Measurements from ENCODE around the gene PRSS53.

PRSS53 gene

GRCh38 chr16:31064882-31065461 lies 23.8 kb downstream of the PRSS53 start:
- DNase-seq (no peak), ATAC-seq (no peak)
- Mint-ChIP-seq H3K4me1 (peaks cover 35% of the 10 kb centered on the region), H3K4me3 (peak overlapping the region; percentile 29), H3K36me3 (ENCODE audit: low read depth) (peaks cover 21% of the 10 kb centered on the region), H3K27me3 (no peaks in the 10 kb centered on the region), H3K27ac (no peak overlapping the region), H3K9me3 (no peaks in the 10 kb centered on the region)

- no peaks in the 10 kb centered on the region for H3K27me3 Mint-ChIP-seq
- H3K36me3 Mint-ChIP-seq (ENCODE audit: low read depth), result peaks cover 21% of the 10 kb centered on the region
- H3K4me3 Mint-ChIP-seq, result peak overlapping the region; percentile 29
- DNase-seq, result no peak
- H3K9me3 Mint-ChIP-seq, result no peaks in the 10 kb centered on the region
- no peak overlapping the region for H3K27ac Mint-ChIP-seq
- H3K4me1 Mint-ChIP-seq, result peaks cover 32% of the 10 kb centered on the region
- ATAC-seq, result peak; percentile 12
These were observed 24.7 kb downstream of the PRSS53 start for GRCh38 chr16:31063843-31064611.

GRCh38 chr16:31063495-31063842 lies 25.3 kb downstream of the PRSS53 start:
- H3K27ac Mint-ChIP-seq, result no peak overlapping the region
- H3K27me3 Mint-ChIP-seq, result no peaks in the 10 kb centered on the region
- no peak overlapping the region for H3K4me3 Mint-ChIP-seq
- DNase-seq, result no peak
- peaks cover 32% of the 10 kb centered on the region for H3K4me1 Mint-ChIP-seq
- H3K36me3 Mint-ChIP-seq (ENCODE audit: low read depth), result peaks cover 22% of the 10 kb centered on the region
- ATAC-seq, result no peak
- no peaks in the 10 kb centered on the region for H3K9me3 Mint-ChIP-seq

- Mint-ChIP-seq H3K4me1 (peaks cover 32% of the 10 kb centered on the region), H3K27ac (no peak overlapping the region), H3K9me3 (no peaks in the 10 kb centered on the region), H3K4me3 (no peak overlapping the region), H3K27me3 (no peaks in the 10 kb centered on the region), H3K36me3 (ENCODE audit: low read depth) (peaks cover 24% of the 10 kb centered on the region)
- no peak for DNase-seq
- ATAC-seq, result no peak
These were observed 26.8 kb downstream of the PRSS53 start for GRCh38 chr16:31061813-31062440.

- H3K4me1 Mint-ChIP-seq, result peaks cover 28% of the 10 kb centered on the region
- DNase-seq, result no peak
- no peaks in the 10 kb centered on the region for H3K27me3 Mint-ChIP-seq
- no peak overlapping the region for H3K4me3 Mint-ChIP-seq
- ATAC-seq, result no peak
- H3K27ac Mint-ChIP-seq, result no peak overlapping the region
- no peaks in the 10 kb centered on the region for H3K9me3 Mint-ChIP-seq
- peaks cover 24% of the 10 kb centered on the region for H3K36me3 Mint-ChIP-seq (ENCODE audit: low read depth)
These were observed 27.5 kb downstream of the PRSS53 start for GRCh38 chr16:31061126-31061812.

- H3K36me3 Mint-ChIP-seq (ENCODE audit: low read depth), result peaks cover 6% of the 10 kb centered on the region
- peaks cover 8% of the 10 kb centered on the region for H3K4me1 Mint-ChIP-seq
- H3K4me3 Mint-ChIP-seq, result no peak overlapping the region
- no peaks in the 10 kb centered on the region for H3K27me3 Mint-ChIP-seq
- no peak for DNase-seq
- no peak overlapping the region for H3K27ac Mint-ChIP-seq
- H3K9me3 Mint-ChIP-seq, result no peaks in the 10 kb centered on the region
- no peak for ATAC-seq
These were observed 33.1 kb downstream of the PRSS53 start for GRCh38 chr16:31055613-31056012.

- Mint-ChIP-seq H3K36me3 (ENCODE audit: low read depth) (no peaks in the 10 kb centered on the region), H3K4me3 (no peak overlapping the region), H3K9me3 (no peaks in the 10 kb centered on the region), H3K27me3 (no peaks in the 10 kb centered on the region), H3K4me1 (peaks cover 8% of the 10 kb centered on the region), H3K27ac (no peak overlapping the region)
- peak; percentile 99 for ATAC-seq
- DNase-seq, result no peak
These were observed 36.6 kb downstream of the PRSS53 start for GRCh38 chr16:31052114-31052513.

GRCh38 chr16:31050280-31051030 lies 38.3 kb downstream of the PRSS53 start:
- H3K4me3 Mint-ChIP-seq, result no peak overlapping the region
- H3K27me3 Mint-ChIP-seq, result no peaks in the 10 kb centered on the region
- ATAC-seq, result no peak
- H3K36me3 Mint-ChIP-seq (ENCODE audit: low read depth), result no peaks in the 10 kb centered on the region
- DNase-seq, result no peak
- peaks cover 8% of the 10 kb centered on the region for H3K4me1 Mint-ChIP-seq
- no peaks in the 10 kb centered on the region for H3K9me3 Mint-ChIP-seq
- no peak overlapping the region for H3K27ac Mint-ChIP-seq

GRCh38 chr16:31043898-31044481 lies 44.8 kb downstream of the PRSS53 start:
- no peak for ATAC-seq
- H3K36me3 Mint-ChIP-seq (ENCODE audit: low read depth), result peaks cover 3% of the 10 kb centered on the region
- H3K4me1 Mint-ChIP-seq, result no peaks in the 10 kb centered on the region
- no peaks in the 10 kb centered on the region for H3K27me3 Mint-ChIP-seq
- H3K9me3 Mint-ChIP-seq, result no peaks in the 10 kb centered on the region
- no peak overlapping the region for H3K4me3 Mint-ChIP-seq
- no peak for DNase-seq
- no peak overlapping the region for H3K27ac Mint-ChIP-seq

- DNase-seq (no peak), ATAC-seq (no peak)
- Mint-ChIP-seq H3K4me1 (no peaks in the 10 kb centered on the region), H3K27me3 (no peaks in the 10 kb centered on the region), H3K27ac (no peak overlapping the region), H3K36me3 (ENCODE audit: low read depth) (peaks cover 3% of the 10 kb centered on the region), H3K9me3 (no peaks in the 10 kb centered on the region), H3K4me3 (no peak overlapping the region)
These were observed 45.4 kb downstream of the PRSS53 start for GRCh38 chr16:31043352-31043751.

GRCh38 chr16:31042866-31043265 lies 45.9 kb downstream of the PRSS53 start:
- Mint-ChIP-seq H3K27ac (no peak overlapping the region), H3K4me3 (no peak overlapping the region), H3K27me3 (no peaks in the 10 kb centered on the region), H3K36me3 (ENCODE audit: low read depth) (peaks cover 3% of the 10 kb centered on the region), H3K9me3 (no peaks in the 10 kb centered on the region), H3K4me1 (no peaks in the 10 kb centered on the region)
- DNase-seq, result no peak
- ATAC-seq, result no peak

- ATAC-seq, result no peak
- Mint-ChIP-seq H3K4me3 (no peak overlapping the region), H3K27me3 (no peaks in the 10 kb centered on the region), H3K36me3 (ENCODE audit: low read depth) (peaks cover 6% of the 10 kb centered on the region), H3K4me1 (peaks cover 8% of the 10 kb centered on the region), H3K9me3 (no peaks in the 10 kb centered on the region), H3K27ac (no peak overlapping the region)
- DNase-seq, result no peak
These were observed 49.8 kb downstream of the PRSS53 start for GRCh38 chr16:31038993-31039392.

GRCh38 chr16:31036691-31037090 lies 52.1 kb downstream of the PRSS53 start:
- peaks cover 19% of the 10 kb centered on the region for H3K4me1 Mint-ChIP-seq
- no peak overlapping the region for H3K4me3 Mint-ChIP-seq
- no peaks in the 10 kb centered on the region for H3K27me3 Mint-ChIP-seq
- no peak for DNase-seq
- peaks cover 6% of the 10 kb centered on the region for H3K36me3 Mint-ChIP-seq (ENCODE audit: low read depth)
- no peak overlapping the region for H3K27ac Mint-ChIP-seq
- no peak for ATAC-seq
- H3K9me3 Mint-ChIP-seq, result no peaks in the 10 kb centered on the region
